Cardiac fibroblast (primary cell): ENCODE data around the gene SPPL3.
"Not testable (repeated sequence)": the region's sequence is repeated elsewhere in the genome, so short reads cannot be mapped to it uniquely, and the experiment has no call there.

ENCODE experiments used
- DNase-seq, 2 donors: peaks; one replicate each; pipeline versions ENCODE4 v3.0.0 to v3.0.0-alpha.2; 2010; ENCODE audit warnings: low read depth in 2 of 2
- H3K4me3 ChIP-seq, 2 donors: replicated peaks in 1 of 2; 1 replicate in 1 of 2; 2 replicates in 1 of 2; pipeline ENCODE4 v1.5.1; 2011; ENCODE audit warnings: low read depth in 2 of 2, low read length in 2 of 2, mild to moderate bottlenecking in 2 of 2, moderate library complexity in 1 of 2
- TF ChIP-seq, protein P1 (sequence below): IDR thresholded peaks from one replicate; pipeline ENCODE4 v1.5.1; 2011; ENCODE audit warnings: low read depth, mild to moderate bottlenecking, low read length, inconsistent platforms

SPPL3 gene, protein sequence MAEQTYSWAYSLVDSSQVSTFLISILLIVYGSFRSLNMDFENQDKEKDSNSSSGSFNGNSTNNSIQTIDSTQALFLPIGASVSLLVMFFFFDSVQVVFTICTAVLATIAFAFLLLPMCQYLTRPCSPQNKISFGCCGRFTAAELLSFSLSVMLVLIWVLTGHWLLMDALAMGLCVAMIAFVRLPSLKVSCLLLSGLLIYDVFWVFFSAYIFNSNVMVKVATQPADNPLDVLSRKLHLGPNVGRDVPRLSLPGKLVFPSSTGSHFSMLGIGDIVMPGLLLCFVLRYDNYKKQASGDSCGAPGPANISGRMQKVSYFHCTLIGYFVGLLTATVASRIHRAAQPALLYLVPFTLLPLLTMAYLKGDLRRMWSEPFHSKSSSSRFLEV

DNA sequence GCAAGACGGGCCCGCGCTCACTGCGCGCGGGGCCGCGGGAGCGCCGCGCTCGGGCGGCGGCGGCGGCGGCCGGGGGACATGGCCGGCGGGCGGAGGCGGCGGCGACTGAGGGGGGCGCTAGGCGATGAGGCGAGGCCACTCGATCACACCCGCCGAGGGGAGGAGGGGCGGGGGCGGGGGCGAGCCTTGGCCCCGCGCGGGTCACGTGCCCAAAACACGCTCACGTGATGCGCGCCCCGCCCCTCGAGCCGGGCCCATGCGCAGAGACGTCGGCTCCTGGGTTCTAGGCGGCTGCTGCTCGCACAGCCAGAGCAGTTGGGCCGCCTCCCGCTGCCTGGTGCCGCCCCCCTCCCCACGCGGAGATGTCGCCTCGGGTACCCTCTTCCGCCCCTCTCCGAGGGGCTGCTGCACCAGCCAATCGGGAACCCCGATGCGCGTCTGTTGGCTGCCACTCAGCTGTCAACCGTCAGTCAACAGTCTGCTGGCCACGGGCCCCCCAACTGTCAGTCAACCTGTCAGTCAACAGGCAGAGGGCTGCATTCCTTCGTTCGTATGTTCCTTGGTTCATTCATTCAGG lies at the start of gene SPPL3:
SPPL3 (minus strand) TSS at position 162 of the 577 bp plus-strand sequence. CDS start 491 bp downstream, outside the sequence.
- peak; percentile 79 to 90 for DNase-seq
- TF ChIP-seq, protein P1, sequence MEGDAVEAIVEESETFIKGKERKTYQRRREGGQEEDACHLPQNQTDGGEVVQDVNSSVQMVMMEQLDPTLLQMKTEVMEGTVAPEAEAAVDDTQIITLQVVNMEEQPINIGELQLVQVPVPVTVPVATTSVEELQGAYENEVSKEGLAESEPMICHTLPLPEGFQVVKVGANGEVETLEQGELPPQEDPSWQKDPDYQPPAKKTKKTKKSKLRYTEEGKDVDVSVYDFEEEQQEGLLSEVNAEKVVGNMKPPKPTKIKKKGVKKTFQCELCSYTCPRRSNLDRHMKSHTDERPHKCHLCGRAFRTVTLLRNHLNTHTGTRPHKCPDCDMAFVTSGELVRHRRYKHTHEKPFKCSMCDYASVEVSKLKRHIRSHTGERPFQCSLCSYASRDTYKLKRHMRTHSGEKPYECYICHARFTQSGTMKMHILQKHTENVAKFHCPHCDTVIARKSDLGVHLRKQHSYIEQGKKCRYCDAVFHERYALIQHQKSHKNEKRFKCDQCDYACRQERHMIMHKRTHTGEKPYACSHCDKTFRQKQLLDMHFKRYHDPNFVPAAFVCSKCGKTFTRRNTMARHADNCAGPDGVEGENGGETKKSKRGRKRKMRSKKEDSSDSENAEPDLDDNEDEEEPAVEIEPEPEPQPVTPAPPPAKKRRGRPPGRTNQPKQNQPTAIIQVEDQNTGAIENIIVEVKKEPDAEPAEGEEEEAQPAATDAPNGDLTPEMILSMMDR: no peak
- H3K4me3 ChIP-seq: peak within 1 kb of the TSS; percentile 81 to 92

DNA sequence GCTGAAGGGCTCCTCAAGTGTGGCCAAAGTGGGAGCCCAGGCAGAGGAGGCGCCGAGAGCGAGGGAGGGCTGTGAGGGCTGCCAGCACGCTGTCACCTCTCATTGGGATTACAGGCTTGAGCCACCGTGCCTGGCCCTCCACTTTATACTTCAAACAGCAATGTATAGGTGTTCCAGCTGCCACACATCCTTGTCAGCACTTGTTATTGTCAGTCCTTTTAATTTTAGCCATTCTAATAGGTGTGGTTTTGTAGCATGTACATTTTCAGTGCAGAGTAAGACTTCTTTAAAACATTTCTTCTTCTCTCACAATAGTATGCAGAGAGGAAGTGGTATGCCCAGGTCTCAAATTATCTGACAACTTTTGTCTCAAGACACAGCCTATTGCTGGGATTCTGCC lies 46.6 kb upstream of the SPPL3 start:
- H3K4me3 ChIP-seq: no peak overlapping the region
- TF ChIP-seq, protein P1: no peak
- DNase-seq: no peak

- not testable (repeated sequence) for DNase-seq, H3K4me3 ChIP-seq
These were observed 46.2 kb upstream of the SPPL3 start for GRCh38 chr12:120950260-120950799.

- not testable (repeated sequence) for H3K4me3 ChIP-seq, DNase-seq
These were observed 41.4 kb upstream of the SPPL3 start for GRCh38 chr12:120945516-120945915.

DNA sequence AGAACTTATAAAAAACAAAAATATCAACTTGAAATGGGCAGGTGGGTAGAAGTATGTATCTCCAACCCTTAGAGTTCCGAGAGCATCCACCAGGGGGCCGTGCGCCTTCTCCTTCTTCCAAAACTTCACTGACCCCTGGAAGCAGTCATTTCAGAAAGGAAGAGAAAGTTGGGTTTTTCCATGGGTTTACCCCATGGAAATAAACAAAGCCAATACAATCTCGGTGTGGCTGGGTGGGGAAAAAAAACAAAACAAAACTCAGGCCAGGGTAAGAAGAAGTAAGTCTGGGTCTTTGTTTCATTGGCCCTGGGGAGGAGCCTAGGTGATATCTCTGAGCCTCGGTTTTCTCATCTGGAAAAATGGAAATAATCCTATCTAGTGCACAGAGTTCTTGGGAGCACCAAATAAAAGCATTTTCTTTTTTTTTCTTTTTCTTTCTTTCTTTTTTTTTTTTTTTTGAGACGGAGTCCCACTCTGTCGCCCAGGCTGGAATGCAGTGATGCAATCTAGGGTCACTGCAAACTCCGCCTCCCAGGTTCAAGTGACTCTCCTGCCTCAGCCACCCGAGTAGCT lies 40.6 kb upstream of the SPPL3 start:
- TF ChIP-seq, protein P1: peak; percentile 90
- peak; percentile 58 to 59 for DNase-seq

DNA sequence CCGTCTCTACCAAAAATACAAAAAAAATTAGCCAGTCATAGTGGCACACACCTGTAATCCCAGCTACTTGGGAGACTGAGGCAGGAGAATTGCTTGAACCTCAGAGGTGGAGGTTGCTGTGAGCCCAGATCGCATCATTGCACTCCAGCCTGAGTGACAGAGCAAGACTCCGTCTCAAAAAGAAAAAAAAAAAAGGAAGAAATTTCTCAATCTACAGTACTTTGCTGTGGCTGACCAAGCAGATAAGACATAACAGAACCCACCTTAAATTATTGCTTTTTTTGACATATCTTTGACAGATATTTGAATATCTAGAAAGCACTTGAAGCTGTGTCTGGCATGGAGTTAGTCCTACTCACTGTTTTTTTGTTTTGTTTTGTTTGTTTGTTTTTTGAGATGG lies 39.3 kb upstream of the SPPL3 start:
- TF ChIP-seq, protein P1: no peak
- no peak overlapping the region for H3K4me3 ChIP-seq
- no peak for DNase-seq

More for the DNA sequence above, 40.6 kb upstream of the SPPL3 start:
- H3K4me3 ChIP-seq: no peak overlapping the region

- TF ChIP-seq, protein P1: no peak
- DNase-seq: no peak
- H3K4me3 ChIP-seq: no peak overlapping the region
These were observed 37.8 kb upstream of the SPPL3 start for GRCh38 chr12:120941846-120942405.
